Measurements from ENCODE around the gene ARMC3. TPM values are rescaled to one million over a fixed set of nuclear protein-coding genes. Genes with fewer than 3 reads are reported as not detected.

ARMC3 gene
- total RNA-seq, 1 donor from 2014 or later: 0.23 TPM

DNA sequence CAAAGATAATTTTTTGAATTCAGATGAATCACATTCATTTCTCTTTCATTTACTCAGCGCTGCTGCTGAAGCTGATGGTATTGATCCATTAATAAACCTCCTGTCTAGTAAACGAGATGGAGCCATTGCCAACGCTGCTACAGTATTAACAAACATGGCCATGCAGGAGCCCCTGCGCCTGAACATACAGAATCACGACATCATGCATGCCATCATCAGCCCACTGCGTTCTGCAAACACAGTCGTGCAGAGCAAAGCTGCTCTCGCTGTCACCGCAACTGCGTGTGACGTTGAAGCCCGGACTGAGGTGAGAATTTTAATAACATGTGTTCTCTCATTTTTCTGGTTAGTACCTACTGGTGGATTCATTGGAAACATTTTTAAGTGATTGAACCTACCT lies 70.2 kb downstream of the ARMC3 start:
- Histone ChIP-seq H3K4me1 (ENCODE audit: insufficient read depth, low read length) (no peaks in the 10 kb centered on the region), H3K4me3 (ENCODE audit: insufficient read depth, low read depth, low read length) (no peak overlapping the region), H3K9me3 (ENCODE audit: insufficient read depth, low read depth, low read length) (no peaks in the 10 kb centered on the region), H3K27ac (ENCODE audit: low read depth, low read length) (no peak overlapping the region), H2AFZ (ENCODE audit: low read depth, low read length) (no peak overlapping the region), H3K27me3 (ENCODE audit: insufficient read depth, low read length) (peaks cover 3% of the 10 kb centered on the region), H3K79me2 (ENCODE audit: insufficient read depth, low read length) (no peaks in the 10 kb centered on the region), H3K4me2 (ENCODE audit: low read length) (no peak overlapping the region), H3K9ac (ENCODE audit: low read length) (no peak overlapping the region), H3K36me3 (ENCODE audit: insufficient read depth, low read length) (no peaks in the 10 kb centered on the region), H4K20me1 (ENCODE audit: insufficient read depth, low read length) (no peaks in the 10 kb centered on the region)
- TF ChIP-seq CTCF (IDR thresholded peaks at IDR 0.05; ENCODE audit: insufficient read depth, low read depth, low read length): no peak
- no peak for TF ChIP-seq EZH2 (IDR thresholded peaks at IDR 0.05; ENCODE audit: insufficient read depth, low read length)
- DNase-seq (ENCODE audit: low read depth) (no peak), FAIRE-seq (no peak)
- Mint-ChIP-seq H3K4me3 (ENCODE audit: unreplicated experiment) (no peak overlapping the region), H3K4me1 (ENCODE audit: low read depth, unreplicated experiment) (no peaks in the 10 kb centered on the region), H3K36me3 (ENCODE audit: low read depth, unreplicated experiment) (no peaks in the 10 kb centered on the region), H3K9me3 (ENCODE audit: unreplicated experiment) (no peaks in the 10 kb centered on the region), H3K27ac (ENCODE audit: unreplicated experiment) (no peak overlapping the region), H3K27me3 (ENCODE audit: low read depth, unreplicated experiment) (peaks cover 17% of the 10 kb centered on the region)

DNA sequence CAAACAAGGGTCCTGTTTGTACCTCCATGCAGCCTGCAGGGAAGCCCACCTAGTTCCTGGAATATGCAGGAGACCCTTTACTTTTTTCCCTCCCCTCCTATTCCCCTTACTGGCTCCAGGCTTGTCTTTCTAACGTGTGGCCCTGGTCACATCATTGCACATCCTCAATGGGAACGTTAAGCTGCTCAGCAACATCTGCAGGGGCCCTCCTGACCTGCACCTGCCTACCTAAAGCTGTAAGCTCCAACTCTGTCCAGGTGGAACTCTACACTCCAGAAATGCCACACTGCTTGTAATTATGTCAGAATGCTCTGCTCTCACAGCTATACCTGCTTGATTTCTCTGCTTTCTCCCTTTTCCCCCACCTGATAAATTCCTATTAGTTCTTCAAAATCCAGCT lies 72.1 kb downstream of the ARMC3 start:
- H3K27me3 ChIP-seq (ENCODE audit: insufficient read depth, low read length): peaks cover 2% of the 10 kb centered on the region
- no peak overlapping the region for H3K4me3 ChIP-seq (ENCODE audit: insufficient read depth, low read depth, low read length)
- H2AFZ ChIP-seq (ENCODE audit: low read depth, low read length): no peak overlapping the region
- H3K27ac ChIP-seq (ENCODE audit: low read depth, low read length): no peak overlapping the region
- Mint-ChIP-seq H3K27ac (ENCODE audit: unreplicated experiment) (no peak overlapping the region), H3K27me3 (ENCODE audit: low read depth, unreplicated experiment) (peaks cover 13% of the 10 kb centered on the region), H3K4me3 (ENCODE audit: unreplicated experiment) (no peak overlapping the region), H3K36me3 (ENCODE audit: low read depth, unreplicated experiment) (no peaks in the 10 kb centered on the region), H3K4me1 (ENCODE audit: low read depth, unreplicated experiment) (no peaks in the 10 kb centered on the region), H3K9me3 (ENCODE audit: unreplicated experiment) (no peaks in the 10 kb centered on the region)
- no peaks in the 10 kb centered on the region for H3K79me2 ChIP-seq (ENCODE audit: insufficient read depth, low read length)
- no peaks in the 10 kb centered on the region for H3K9me3 ChIP-seq (ENCODE audit: insufficient read depth, low read depth, low read length)
- no peaks in the 10 kb centered on the region for H3K4me1 ChIP-seq (ENCODE audit: insufficient read depth, low read length)
- H3K36me3 ChIP-seq (ENCODE audit: insufficient read depth, low read length): no peaks in the 10 kb centered on the region
- DNase-seq (ENCODE audit: low read depth): no peak
- H3K4me2 ChIP-seq (ENCODE audit: low read length): no peak overlapping the region
- no peaks in the 10 kb centered on the region for H4K20me1 ChIP-seq (ENCODE audit: insufficient read depth, low read length)
- FAIRE-seq: no peak
- H3K9ac ChIP-seq (ENCODE audit: low read length): no peak overlapping the region
- no peak for TF ChIP-seq EZH2 (IDR thresholded peaks at IDR 0.05; ENCODE audit: insufficient read depth, low read length)
- TF ChIP-seq CTCF (IDR thresholded peaks at IDR 0.05; ENCODE audit: insufficient read depth, low read depth, low read length): no peak

GRCh38 chr10:23001901-23002516 lies 74.2 kb downstream of the ARMC3 start:
- Mint-ChIP-seq H3K36me3 (ENCODE audit: low read depth, unreplicated experiment) (no peaks in the 10 kb centered on the region), H3K4me3 (ENCODE audit: unreplicated experiment) (no peak overlapping the region), H3K27me3 (ENCODE audit: low read depth, unreplicated experiment) (peaks cover 19% of the 10 kb centered on the region), H3K4me1 (ENCODE audit: low read depth, unreplicated experiment) (no peaks in the 10 kb centered on the region), H3K27ac (ENCODE audit: unreplicated experiment) (no peak overlapping the region), H3K9me3 (ENCODE audit: unreplicated experiment) (no peaks in the 10 kb centered on the region)
- no peaks in the 10 kb centered on the region for H4K20me1 ChIP-seq (ENCODE audit: insufficient read depth, low read length)
- no peaks in the 10 kb centered on the region for H3K79me2 ChIP-seq (ENCODE audit: insufficient read depth, low read length)
- no peak overlapping the region for H3K4me2 ChIP-seq (ENCODE audit: low read length)
- no peak overlapping the region for H2AFZ ChIP-seq (ENCODE audit: low read depth, low read length)
- no peaks in the 10 kb centered on the region for H3K36me3 ChIP-seq (ENCODE audit: insufficient read depth, low read length)
- peaks cover 2% of the 10 kb centered on the region for H3K27me3 ChIP-seq (ENCODE audit: insufficient read depth, low read length)
- H3K27ac ChIP-seq (ENCODE audit: low read depth, low read length): no peak overlapping the region
- H3K9me3 ChIP-seq (ENCODE audit: insufficient read depth, low read depth, low read length): no peaks in the 10 kb centered on the region
- no peak overlapping the region for H3K9ac ChIP-seq (ENCODE audit: low read length)
- no peak for DNase-seq (ENCODE audit: low read depth)
- FAIRE-seq: no peak
- H3K4me3 ChIP-seq (ENCODE audit: insufficient read depth, low read depth, low read length): no peak overlapping the region
- TF ChIP-seq CTCF (IDR thresholded peaks at IDR 0.05; ENCODE audit: insufficient read depth, low read depth, low read length) (no peak), EZH2 (IDR thresholded peaks at IDR 0.05; ENCODE audit: insufficient read depth, low read length) (no peak)
- H3K4me1 ChIP-seq (ENCODE audit: insufficient read depth, low read length): no peaks in the 10 kb centered on the region

Measured in astrocyte (in vitro differentiated cells and primary cell).